Measurements from ENCODE around the gene VAMP2.

VAMP2 gene

GRCh38 chr17:8161289-8162232, 1.2 kb downstream of the VAMP2 start:
- H3K4me3 ChIP-seq (ENCODE audit: low read length): peak overlapping the region; percentile 94
- DNase-seq (ENCODE audit: low read depth): no peak
- TF ChIP-seq CTCF (conservative IDR thresholded peaks at IDR 0.05; ENCODE audit: low read length): no peak

GRCh38 chr17:8160741-8161221, 2.0 kb downstream of the VAMP2 start:
- H3K4me3 ChIP-seq (ENCODE audit: low read length): peak overlapping the region; percentile 7; the same call in 1 of the 2 replicates
- no peak for TF ChIP-seq CTCF (conservative IDR thresholded peaks at IDR 0.05; ENCODE audit: low read length)
- DNase-seq (ENCODE audit: low read depth): no peak

GRCh38 chr17:8160224-8160577, 2.5 kb downstream of the VAMP2 start:
- no peak for TF ChIP-seq CTCF (conservative IDR thresholded peaks at IDR 0.05; ENCODE audit: low read length)

GRCh38 chr17:8159459-8160223, 3.1 kb downstream of the VAMP2 start:
- TF ChIP-seq CTCF (conservative IDR thresholded peaks at IDR 0.05; ENCODE audit: low read length): no peak
- H3K4me3 ChIP-seq (ENCODE audit: low read length): no peak overlapping the region
- DNase-seq (ENCODE audit: low read depth): no peak

More at GRCh38 chr17:8160224-8160577, 2.5 kb downstream of the VAMP2 start:
- H3K4me3 ChIP-seq (ENCODE audit: low read length): no peak overlapping the region
- DNase-seq (ENCODE audit: low read depth): no peak

GRCh38 chr17:8159032-8159400, 3.7 kb downstream of the VAMP2 start:
- no peak overlapping the region for H3K4me3 ChIP-seq (ENCODE audit: low read length)
- DNase-seq (ENCODE audit: low read depth): no peak
- no peak for TF ChIP-seq CTCF (conservative IDR thresholded peaks at IDR 0.05; ENCODE audit: low read length)

GRCh38 chr17:8158267-8159031, 4.3 kb downstream of the VAMP2 start:
- no peak overlapping the region for H3K4me3 ChIP-seq (ENCODE audit: low read length)
- peak; percentile 82 for TF ChIP-seq CTCF (conservative IDR thresholded peaks at IDR 0.05; ENCODE audit: low read length)
- DNase-seq (ENCODE audit: low read depth): peak; percentile 88

All from AG10803 (cell line).